ENCODE results near the gene KNDC1.

DNA sequence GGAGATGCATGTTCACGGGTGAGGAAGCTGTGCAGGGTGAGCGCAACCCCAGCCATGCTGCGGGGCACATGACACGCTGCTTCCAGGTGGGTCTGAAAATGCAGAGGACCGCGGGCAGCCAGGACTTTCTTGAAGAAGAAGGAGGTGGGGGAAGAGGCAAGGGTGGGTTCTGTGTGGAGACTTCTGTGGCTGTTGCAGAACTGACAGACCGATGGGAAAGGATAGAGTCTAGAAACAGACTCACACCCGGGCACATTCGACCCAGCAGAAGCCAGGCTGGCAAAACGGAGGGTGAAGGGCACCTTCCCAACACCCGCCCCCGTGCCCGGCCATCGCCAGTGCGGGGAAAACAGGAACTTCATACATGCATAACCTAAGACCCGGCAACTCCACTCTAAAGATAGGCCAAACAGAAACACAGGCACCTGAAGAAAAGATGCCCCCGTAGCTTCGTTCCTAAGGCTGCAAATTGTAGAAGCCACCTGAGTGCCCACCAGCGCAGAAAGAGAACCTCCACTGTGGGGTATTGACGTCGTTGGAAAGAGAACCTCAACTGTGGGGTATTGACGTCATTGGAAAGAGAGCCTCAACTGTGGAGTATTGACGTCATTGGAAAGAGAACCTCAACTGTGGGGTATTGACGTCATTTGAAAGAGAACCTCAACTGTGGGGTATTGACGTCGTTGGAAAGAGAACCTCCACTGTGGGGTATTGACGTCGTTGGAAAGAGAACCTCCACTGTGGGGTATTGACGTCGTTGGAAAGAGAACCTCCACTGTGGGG, 4.8 kb upstream of the KNDC1 start:
- TF ChIP-seq CTCF (conservative IDR thresholded peaks at IDR 0.05; ENCODE audit: low read depth in 2 of 2), result no peak
- TF ChIP-seq CREB1 (CRISPR knock-in tag; IDR thresholded peaks at IDR 0.05; ENCODE audit: low read depth), result no peak
- TF ChIP-seq POLR2AphosphoS5 (IDR thresholded peaks at IDR 0.05; ENCODE audit: low read depth), result no peak
- TF ChIP-seq, protein P1, sequence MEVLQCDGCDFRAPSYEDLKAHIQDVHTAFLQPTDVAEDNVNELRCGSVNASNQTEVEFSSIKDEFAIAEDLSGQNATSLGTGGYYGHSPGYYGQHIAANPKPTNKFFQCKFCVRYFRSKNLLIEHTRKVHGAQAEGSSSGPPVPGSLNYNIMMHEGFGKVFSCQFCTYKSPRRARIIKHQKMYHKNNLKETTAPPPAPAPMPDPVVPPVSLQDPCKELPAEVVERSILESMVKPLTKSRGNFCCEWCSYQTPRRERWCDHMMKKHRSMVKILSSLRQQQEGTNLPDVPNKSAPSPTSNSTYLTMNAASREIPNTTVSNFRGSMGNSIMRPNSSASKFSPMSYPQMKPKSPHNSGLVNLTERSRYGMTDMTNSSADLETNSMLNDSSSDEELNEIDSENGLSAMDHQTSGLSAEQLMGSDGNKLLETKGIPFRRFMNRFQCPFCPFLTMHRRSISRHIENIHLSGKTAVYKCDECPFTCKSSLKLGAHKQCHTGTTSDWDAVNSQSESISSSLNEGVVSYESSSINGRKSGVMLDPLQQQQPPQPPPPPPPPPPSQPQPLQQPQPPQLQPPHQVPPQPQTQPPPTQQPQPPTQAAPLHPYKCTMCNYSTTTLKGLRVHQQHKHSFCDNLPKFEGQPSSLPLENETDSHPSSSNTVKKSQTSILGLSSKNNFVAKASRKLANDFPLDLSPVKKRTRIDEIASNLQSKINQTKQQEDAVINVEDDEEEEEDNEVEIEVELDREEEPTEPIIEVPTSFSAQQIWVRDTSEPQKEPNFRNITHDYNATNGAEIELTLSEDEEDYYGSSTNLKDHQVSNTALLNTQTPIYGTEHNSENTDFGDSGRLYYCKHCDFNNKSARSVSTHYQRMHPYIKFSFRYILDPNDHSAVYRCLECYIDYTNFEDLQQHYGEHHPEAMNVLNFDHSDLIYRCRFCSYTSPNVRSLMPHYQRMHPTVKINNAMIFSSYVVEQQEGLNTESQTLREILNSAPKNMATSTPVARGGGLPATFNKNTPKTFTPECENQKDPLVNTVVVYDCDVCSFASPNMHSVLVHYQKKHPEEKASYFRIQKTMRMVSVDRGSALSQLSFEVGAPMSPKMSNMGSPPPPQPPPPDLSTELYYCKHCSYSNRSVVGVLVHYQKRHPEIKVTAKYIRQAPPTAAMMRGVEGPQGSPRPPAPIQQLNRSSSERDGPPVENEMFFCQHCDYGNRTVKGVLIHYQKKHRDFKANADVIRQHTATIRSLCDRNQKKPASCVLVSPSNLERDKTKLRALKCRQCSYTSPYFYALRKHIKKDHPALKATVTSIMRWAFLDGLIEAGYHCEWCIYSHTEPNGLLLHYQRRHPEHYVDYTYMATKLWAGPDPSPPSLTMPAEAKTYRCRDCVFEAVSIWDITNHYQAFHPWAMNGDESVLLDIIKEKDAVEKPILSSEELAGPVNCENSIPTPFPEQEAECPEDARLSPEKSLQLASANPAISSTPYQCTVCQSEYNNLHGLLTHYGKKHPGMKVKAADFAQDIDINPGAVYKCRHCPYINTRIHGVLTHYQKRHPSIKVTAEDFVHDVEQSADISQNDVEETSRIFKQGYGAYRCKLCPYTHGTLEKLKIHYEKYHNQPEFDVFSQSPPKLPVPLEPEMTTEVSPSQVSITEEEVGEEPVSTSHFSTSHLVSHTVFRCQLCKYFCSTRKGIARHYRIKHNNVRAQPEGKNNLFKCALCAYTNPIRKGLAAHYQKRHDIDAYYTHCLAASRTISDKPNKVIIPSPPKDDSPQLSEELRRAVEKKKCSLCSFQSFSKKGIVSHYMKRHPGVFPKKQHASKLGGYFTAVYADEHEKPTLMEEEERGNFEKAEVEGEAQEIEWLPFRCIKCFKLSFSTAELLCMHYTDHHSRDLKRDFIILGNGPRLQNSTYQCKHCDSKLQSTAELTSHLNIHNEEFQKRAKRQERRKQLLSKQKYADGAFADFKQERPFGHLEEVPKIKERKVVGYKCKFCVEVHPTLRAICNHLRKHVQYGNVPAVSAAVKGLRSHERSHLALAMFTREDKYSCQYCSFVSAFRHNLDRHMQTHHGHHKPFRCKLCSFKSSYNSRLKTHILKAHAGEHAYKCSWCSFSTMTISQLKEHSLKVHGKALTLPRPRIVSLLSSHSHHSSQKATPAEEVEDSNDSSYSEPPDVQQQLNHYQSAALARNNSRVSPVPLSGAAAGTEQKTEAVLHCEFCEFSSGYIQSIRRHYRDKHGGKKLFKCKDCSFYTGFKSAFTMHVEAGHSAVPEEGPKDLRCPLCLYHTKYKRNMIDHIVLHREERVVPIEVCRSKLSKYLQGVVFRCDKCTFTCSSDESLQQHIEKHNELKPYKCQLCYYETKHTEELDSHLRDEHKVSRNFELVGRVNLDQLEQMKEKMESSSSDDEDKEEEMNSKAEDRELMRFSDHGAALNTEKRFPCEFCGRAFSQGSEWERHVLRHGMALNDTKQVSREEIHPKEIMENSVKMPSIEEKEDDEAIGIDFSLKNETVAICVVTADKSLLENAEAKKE (CRISPR knock-in tag; IDR thresholded peaks at IDR 0.05), result no peak
- no peak for TF ChIP-seq EZH2 (IDR thresholded peaks at IDR 0.05; ENCODE audit: low read depth, unreplicated experiment)

All from GM23338 (cell line).